HG02571 (cell line): ENCODE data around the gene SHB.

Experiments used
- ATAC-seq: cut with Tn5 transposase; IDR thresholded peaks from one replicate; pipeline ENCODE4 v1.9.1; 2021; ENCODE audit warnings: mild to moderate bottlenecking, moderate library complexity; ENCODE audit not compliant: unreplicated experiment

The SHB gene

GRCh38 chr9:38043931-38044623, 24.9 kb downstream of the SHB start:
- ATAC-seq: no peak

GRCh38 chr9:38042626-38043357, 26.2 kb downstream of the SHB start:
- ATAC-seq: no peak

GRCh38 chr9:38041564-38042243, 27.3 kb downstream of the SHB start:
- no peak for ATAC-seq

- ATAC-seq: no peak
These were observed 28.9 kb downstream of the SHB start for GRCh38 chr9:38039907-38040682.

- ATAC-seq: no peak
These were observed 29.7 kb downstream of the SHB start for GRCh38 chr9:38039090-38039906.

- no peak for ATAC-seq
These were observed 30.5 kb downstream of the SHB start for GRCh38 chr9:38038307-38039089.

GRCh38 chr9:38037981-38038306, 31.1 kb downstream of the SHB start:
- no peak for ATAC-seq

GRCh38 chr9:38036359-38037084, 32.5 kb downstream of the SHB start:
- no peak for ATAC-seq

GRCh38 chr9:38035873-38036272, 33.2 kb downstream of the SHB start:
- no peak for ATAC-seq

- no peak for ATAC-seq
These were observed 35.1 kb downstream of the SHB start for GRCh38 chr9:38033941-38034340.

GRCh38 chr9:38032266-38033110, 36.5 kb downstream of the SHB start:
- ATAC-seq: no peak

- ATAC-seq: no peak
These were observed 37.4 kb downstream of the SHB start for GRCh38 chr9:38031594-38031993.

GRCh38 chr9:38030658-38031057, 38.4 kb downstream of the SHB start:
- no peak for ATAC-seq

GRCh38 chr9:38029915-38030638, 39.0 kb downstream of the SHB start:
- ATAC-seq: no peak

- no peak for ATAC-seq
These were observed 41.3 kb downstream of the SHB start for GRCh38 chr9:38027714-38028113.

- ATAC-seq: no peak
These were observed 42.0 kb downstream of the SHB start for GRCh38 chr9:38026840-38027527.
